Measurements from ENCODE around the gene LCE5A.
A peak's percentile ranks its signal among the peaks of the same experiment; 100 is the strongest.
"Not testable (repeated sequence)": the region's sequence is repeated elsewhere in the genome, so short reads cannot be mapped to it uniquely, and the experiment has no call there.

LCE5A gene

DNA sequence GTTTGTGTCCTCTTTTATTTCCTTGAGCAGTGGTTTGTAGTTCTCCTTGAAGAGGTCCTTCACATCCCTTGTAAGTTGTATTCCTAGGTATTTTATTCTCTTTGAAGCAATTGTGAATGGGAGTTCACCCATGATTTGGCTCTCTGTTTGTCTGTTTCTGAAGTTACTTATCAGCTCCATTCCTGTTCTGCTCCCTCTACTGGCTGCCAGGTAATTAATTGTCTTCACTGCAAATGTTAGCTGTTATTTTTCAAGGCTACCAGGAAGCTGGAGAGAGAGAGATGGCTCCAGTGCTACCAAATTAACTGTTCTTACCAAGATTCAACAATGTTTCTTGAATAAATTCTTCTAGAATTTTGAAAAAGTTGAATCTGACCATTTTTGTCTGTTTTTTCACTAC, 19.1 kb upstream of the LCE5A start:
- H3K4me1 ChIP-seq (ENCODE audit: control insufficient read depth in 5 of 5, insufficient read depth in 5 of 5, low read length in 5 of 5); H3K9ac ChIP-seq (ENCODE audit: low read length in 5 of 5); H3K27ac ChIP-seq (ENCODE audit: low read depth, low read length); H3K27me3 ChIP-seq (ENCODE audit: control insufficient read depth in 5 of 5, insufficient read depth in 4 of 5, low read length in 5 of 5); H3K36me3 ChIP-seq (ENCODE audit: control insufficient read depth in 5 of 5, insufficient read depth in 5 of 5, low read length in 5 of 5); H3K4me3 ChIP-seq (ENCODE audit: low read depth in 1 of 5, low read length in 5 of 5); H3K9me3 ChIP-seq (ENCODE audit: control insufficient read depth in 5 of 5, low read length in 5 of 5): not testable (repeated sequence)

- Histone ChIP-seq H3K27ac (ENCODE audit: low read depth, low read length) (no peak overlapping the region), H3K9me3 (ENCODE audit: control insufficient read depth in 5 of 5, low read length in 5 of 5) (no peaks in the 10 kb centered on the region), H3K4me3 (ENCODE audit: low read depth in 1 of 5, low read length in 5 of 5) (no peak overlapping the region)
These were observed 15.4 kb upstream of the LCE5A start for GRCh38 chr1:152495066-152495675.

DNA sequence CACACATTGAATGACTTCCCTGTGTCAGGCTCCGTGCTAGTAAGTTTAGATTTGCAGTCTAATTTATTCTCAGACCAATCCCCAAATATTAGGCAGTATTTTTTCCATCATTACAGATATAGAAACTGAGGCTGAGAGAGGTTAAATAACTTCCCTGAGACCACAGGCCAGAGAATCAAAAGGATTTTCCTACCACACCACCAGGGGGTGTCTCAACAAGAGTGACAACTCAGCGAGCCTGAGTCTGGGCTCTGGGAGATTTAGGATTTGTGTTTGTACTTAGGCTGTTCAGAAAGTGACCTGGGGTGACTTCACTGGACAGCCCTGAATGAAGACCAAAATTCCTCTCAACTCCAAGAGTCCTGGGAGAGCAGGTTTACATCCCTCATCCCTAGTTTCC, 13.3 kb upstream of the LCE5A start:
- no peaks in the 10 kb centered on the region for H3K9me3 ChIP-seq (ENCODE audit: control insufficient read depth in 5 of 5, low read length in 5 of 5)
- no peaks in the 10 kb centered on the region for H3K36me3 ChIP-seq (ENCODE audit: control insufficient read depth in 5 of 5, insufficient read depth in 5 of 5, low read length in 5 of 5)
- no peak overlapping the region for H3K4me3 ChIP-seq (ENCODE audit: low read depth in 1 of 5, low read length in 5 of 5)
- H3K4me1 ChIP-seq (ENCODE audit: control insufficient read depth in 5 of 5, insufficient read depth in 5 of 5, low read length in 5 of 5): no peaks in the 10 kb centered on the region
- no peaks in the 10 kb centered on the region for H3K27me3 ChIP-seq (ENCODE audit: control insufficient read depth in 5 of 5, insufficient read depth in 4 of 5, low read length in 5 of 5)
- H3K9ac ChIP-seq (ENCODE audit: low read length in 5 of 5): no peak overlapping the region
- H3K27ac ChIP-seq (ENCODE audit: low read depth, low read length): no peak overlapping the region

More at GRCh38 chr1:152495066-152495675, 15.4 kb upstream of the LCE5A start:
- no peaks in the 10 kb centered on the region for H3K27me3 ChIP-seq (ENCODE audit: control insufficient read depth in 5 of 5, insufficient read depth in 4 of 5, low read length in 5 of 5)
- no peak overlapping the region for H3K9ac ChIP-seq (ENCODE audit: low read length in 5 of 5)
- H3K4me1 ChIP-seq (ENCODE audit: control insufficient read depth in 5 of 5, insufficient read depth in 5 of 5, low read length in 5 of 5): no peaks in the 10 kb centered on the region
- no peaks in the 10 kb centered on the region for H3K36me3 ChIP-seq (ENCODE audit: control insufficient read depth in 5 of 5, insufficient read depth in 5 of 5, low read length in 5 of 5)

DNA sequence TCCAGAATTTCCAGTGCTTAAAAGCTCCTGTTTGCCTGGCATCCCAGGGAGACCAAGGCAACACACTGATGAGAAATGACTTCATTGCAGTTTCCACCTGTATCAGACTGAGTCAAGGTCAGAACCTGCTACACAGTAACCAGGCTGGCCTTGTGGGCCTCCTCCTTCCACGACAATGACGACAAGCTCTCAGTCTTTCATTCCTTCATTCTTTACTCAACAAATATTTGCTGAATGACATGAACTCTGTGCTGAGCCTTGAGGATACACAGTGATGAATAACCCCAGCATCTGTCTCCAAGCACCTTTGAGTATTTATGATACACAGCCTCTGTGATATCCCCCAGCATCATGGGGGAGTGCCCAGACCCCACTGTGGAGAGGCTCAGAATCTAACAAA, 8.9 kb upstream of the LCE5A start:
- no peak overlapping the region for H3K27ac ChIP-seq (ENCODE audit: low read depth, low read length)

DNA sequence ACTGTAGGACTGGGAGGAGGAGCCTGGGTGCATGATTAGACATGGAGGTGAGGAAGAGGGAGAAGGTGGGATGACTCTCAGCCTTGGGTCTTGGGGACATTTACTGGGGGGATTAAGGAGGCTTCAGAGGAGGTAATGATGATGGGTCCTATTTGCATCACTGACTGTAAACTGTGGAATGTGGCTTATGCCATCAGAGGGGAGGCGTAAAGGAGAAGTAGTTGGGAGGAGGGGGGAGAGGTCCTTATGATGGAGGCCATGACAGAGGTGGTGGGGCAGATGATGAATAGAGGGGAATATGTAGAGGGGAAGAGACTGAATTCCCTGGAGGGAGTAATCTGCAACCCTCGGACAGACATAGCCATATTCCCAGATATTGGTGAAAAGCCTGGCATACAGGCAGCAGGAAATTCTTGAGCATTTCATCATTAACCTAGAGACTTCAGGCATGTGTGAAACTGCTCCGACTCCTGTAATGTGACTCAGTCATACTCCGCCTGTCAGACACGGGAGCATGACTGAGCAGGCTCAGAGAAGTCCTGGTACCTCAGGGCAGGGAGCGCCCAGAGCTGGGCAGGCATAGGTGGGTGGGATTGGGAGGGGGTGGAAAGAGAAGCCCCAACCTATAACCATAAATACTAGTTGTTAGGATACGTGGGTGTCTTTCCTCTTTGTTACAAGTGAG, 8.0 kb upstream of the LCE5A start:
- no peaks in the 10 kb centered on the region for H3K36me3 ChIP-seq (ENCODE audit: control insufficient read depth in 5 of 5, insufficient read depth in 5 of 5, low read length in 5 of 5)
- no peaks in the 10 kb centered on the region for H3K4me1 ChIP-seq (ENCODE audit: control insufficient read depth in 5 of 5, insufficient read depth in 5 of 5, low read length in 5 of 5)
- no peaks in the 10 kb centered on the region for H3K9me3 ChIP-seq (ENCODE audit: control insufficient read depth in 5 of 5, low read length in 5 of 5)
- H3K4me3 ChIP-seq (ENCODE audit: low read depth in 1 of 5, low read length in 5 of 5): no peak overlapping the region
- peaks cover 0 to 5% (median 0%) of the 10 kb centered on the region in 5 donors for H3K27me3 ChIP-seq (ENCODE audit: control insufficient read depth in 5 of 5, insufficient read depth in 4 of 5, low read length in 5 of 5)
- H3K27ac ChIP-seq (ENCODE audit: low read depth, low read length): no peak overlapping the region
- no peak overlapping the region for H3K9ac ChIP-seq (ENCODE audit: low read length in 5 of 5)

More for the DNA sequence above, 8.9 kb upstream of the LCE5A start:
- H3K9me3 ChIP-seq (ENCODE audit: control insufficient read depth in 5 of 5, low read length in 5 of 5): no peaks in the 10 kb centered on the region
- peaks cover 0 to 5% (median 0%) of the 10 kb centered on the region in 5 donors for H3K27me3 ChIP-seq (ENCODE audit: control insufficient read depth in 5 of 5, insufficient read depth in 4 of 5, low read length in 5 of 5)
- H3K4me1 ChIP-seq (ENCODE audit: control insufficient read depth in 5 of 5, insufficient read depth in 5 of 5, low read length in 5 of 5): no peaks in the 10 kb centered on the region
- no peaks in the 10 kb centered on the region for H3K36me3 ChIP-seq (ENCODE audit: control insufficient read depth in 5 of 5, insufficient read depth in 5 of 5, low read length in 5 of 5)
- no peak overlapping the region for H3K4me3 ChIP-seq (ENCODE audit: low read depth in 1 of 5, low read length in 5 of 5)
- no peak overlapping the region for H3K9ac ChIP-seq (ENCODE audit: low read length in 5 of 5)

DNA sequence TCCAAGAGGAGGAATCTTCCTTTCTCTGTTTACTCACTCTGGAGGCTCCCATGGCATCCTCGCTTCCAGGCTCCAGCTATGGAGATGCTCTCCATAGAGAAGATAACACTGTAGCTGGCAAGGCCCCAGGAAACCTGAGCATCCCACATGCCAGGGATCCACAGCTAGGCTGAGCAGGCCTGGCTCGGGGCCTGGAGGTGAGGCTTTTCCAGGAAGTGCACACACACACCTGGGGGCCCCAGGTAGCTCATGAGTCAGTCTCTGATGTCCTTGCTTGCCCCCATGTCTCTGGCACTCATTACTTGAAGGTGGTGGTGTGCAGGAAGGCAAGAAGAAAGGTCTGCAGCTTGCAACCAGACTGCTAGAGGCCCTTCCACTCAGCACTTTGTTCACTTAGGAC, 5.5 kb upstream of the LCE5A start:
- Histone ChIP-seq H3K9me3 (ENCODE audit: control insufficient read depth in 5 of 5, low read length in 5 of 5) (no peaks in the 10 kb centered on the region), H3K27me3 (ENCODE audit: control insufficient read depth in 5 of 5, insufficient read depth in 4 of 5, low read length in 5 of 5) (peaks cover 0 to 7% (median 0%) of the 10 kb centered on the region in 5 donors), H3K27ac (ENCODE audit: low read depth, low read length) (no peak overlapping the region), H3K4me3 (ENCODE audit: low read depth in 1 of 5, low read length in 5 of 5) (no peak overlapping the region), H3K9ac (ENCODE audit: low read length in 5 of 5) (no peak overlapping the region), H3K36me3 (ENCODE audit: control insufficient read depth in 5 of 5, insufficient read depth in 5 of 5, low read length in 5 of 5) (no peaks in the 10 kb centered on the region), H3K4me1 (ENCODE audit: control insufficient read depth in 5 of 5, insufficient read depth in 5 of 5, low read length in 5 of 5) (no peaks in the 10 kb centered on the region)

- Histone ChIP-seq H3K9ac (ENCODE audit: low read length in 5 of 5) (no peak overlapping the region), H3K4me3 (ENCODE audit: low read depth in 1 of 5, low read length in 5 of 5) (no peak overlapping the region), H3K4me1 (ENCODE audit: control insufficient read depth in 5 of 5, insufficient read depth in 5 of 5, low read length in 5 of 5) (no peaks in the 10 kb centered on the region), H3K9me3 (ENCODE audit: control insufficient read depth in 5 of 5, low read length in 5 of 5) (no peaks in the 10 kb centered on the region), H3K36me3 (ENCODE audit: control insufficient read depth in 5 of 5, insufficient read depth in 5 of 5, low read length in 5 of 5) (no peaks in the 10 kb centered on the region), H3K27ac (ENCODE audit: low read depth, low read length) (no peak overlapping the region), H3K27me3 (ENCODE audit: control insufficient read depth in 5 of 5, insufficient read depth in 4 of 5, low read length in 5 of 5) (peaks cover 6 to 13% (median 8%) of the 10 kb centered on the region in 5 donors)
These were observed 3.6 kb upstream of the LCE5A start for GRCh38 chr1:152506899-152507498.

- H3K4me3 ChIP-seq (ENCODE audit: low read depth in 1 of 5, low read length in 5 of 5): no peak overlapping the region
- H3K9ac ChIP-seq (ENCODE audit: low read length in 5 of 5): no peak overlapping the region
- peaks cover 0 to 10% (median 7%) of the 10 kb centered on the region in 5 donors for H3K4me1 ChIP-seq (ENCODE audit: control insufficient read depth in 5 of 5, insufficient read depth in 5 of 5, low read length in 5 of 5)
- no peaks in the 10 kb centered on the region for H3K9me3 ChIP-seq (ENCODE audit: control insufficient read depth in 5 of 5, low read length in 5 of 5)
- H3K36me3 ChIP-seq (ENCODE audit: control insufficient read depth in 5 of 5, insufficient read depth in 5 of 5, low read length in 5 of 5): no peaks in the 10 kb centered on the region
- peaks cover 28 to 45% (median 35%) of the 10 kb centered on the region in 5 donors for H3K27me3 ChIP-seq (ENCODE audit: control insufficient read depth in 5 of 5, insufficient read depth in 4 of 5, low read length in 5 of 5)
- H3K27ac ChIP-seq (ENCODE audit: low read depth, low read length): no peak overlapping the region
These were observed 993 bp downstream of the LCE5A start for GRCh38 chr1:152511596-152511995.

DNA sequence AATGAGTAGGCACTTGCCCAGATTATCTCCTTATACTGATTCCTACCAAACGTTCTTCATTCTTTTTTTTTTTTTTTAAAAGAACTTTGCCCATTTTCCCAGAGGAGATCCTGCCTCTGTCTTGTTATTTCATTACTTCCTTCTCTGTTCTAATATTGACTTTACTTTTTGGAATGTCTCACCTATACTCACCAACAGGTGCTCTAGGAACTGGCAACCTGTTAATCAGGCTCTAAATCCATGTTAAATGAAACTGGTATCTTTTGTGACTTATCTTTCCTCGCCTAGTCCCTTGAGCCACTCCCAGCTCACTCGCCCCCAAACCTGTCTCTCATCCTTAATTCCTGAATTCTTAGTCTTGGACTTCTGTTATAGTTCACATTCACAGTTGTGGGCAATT, 2.5 kb downstream of the LCE5A start:
- Histone ChIP-seq H3K4me1 (ENCODE audit: control insufficient read depth in 5 of 5, insufficient read depth in 5 of 5, low read length in 5 of 5) (peaks cover 0 to 13% (median 8%) of the 10 kb centered on the region in 5 donors), H3K27me3 (ENCODE audit: control insufficient read depth in 5 of 5, insufficient read depth in 4 of 5, low read length in 5 of 5) (peaks cover 28 to 48% (median 35%) of the 10 kb centered on the region in 5 donors), H3K36me3 (ENCODE audit: control insufficient read depth in 5 of 5, insufficient read depth in 5 of 5, low read length in 5 of 5) (no peaks in the 10 kb centered on the region), H3K4me3 (ENCODE audit: low read depth in 1 of 5, low read length in 5 of 5) (no peak overlapping the region), H3K27ac (ENCODE audit: low read depth, low read length) (no peak overlapping the region), H3K9me3 (ENCODE audit: control insufficient read depth in 5 of 5, low read length in 5 of 5) (no peaks in the 10 kb centered on the region), H3K9ac (ENCODE audit: low read length in 5 of 5) (no peak overlapping the region)

- Histone ChIP-seq H3K9me3 (ENCODE audit: control insufficient read depth in 5 of 5, low read length in 5 of 5) (no peaks in the 10 kb centered on the region), H3K36me3 (ENCODE audit: control insufficient read depth in 5 of 5, insufficient read depth in 5 of 5, low read length in 5 of 5) (no peaks in the 10 kb centered on the region), H3K9ac (ENCODE audit: low read length in 5 of 5) (no peak overlapping the region), H3K4me1 (ENCODE audit: control insufficient read depth in 5 of 5, insufficient read depth in 5 of 5, low read length in 5 of 5) (peaks cover 0 to 13% (median 8%) of the 10 kb centered on the region in 5 donors), H3K4me3 (ENCODE audit: low read depth in 1 of 5, low read length in 5 of 5) (peak overlapping the region in 4 of 5 donors; percentile 9 to 36 (median 28)), H3K27ac (ENCODE audit: low read depth, low read length) (no peak overlapping the region), H3K27me3 (ENCODE audit: control insufficient read depth in 5 of 5, insufficient read depth in 4 of 5, low read length in 5 of 5) (peaks cover 28 to 48% (median 35%) of the 10 kb centered on the region in 5 donors)
These were observed 4.3 kb downstream of the LCE5A start for GRCh38 chr1:152514715-152515433.
